ENCODE data around the gene ITGA2. TPM values are rescaled to one million over a fixed set of nuclear protein-coding genes. Genes with fewer than 3 reads are reported as not detected.

The ITGA2 gene
- total RNA-seq, 1 donor from 2014 or later, result 1.0 TPM

- no peak for TF ChIP-seq CTCF (IDR thresholded peaks at IDR 0.05)
- H3K9me3 Mint-ChIP-seq (ENCODE audit: low read depth), result peaks cover 24% of the 10 kb centered on the region
- H3K27me3 Mint-ChIP-seq (ENCODE audit: low read depth), result peaks cover 27% of the 10 kb centered on the region
- H3K27ac Mint-ChIP-seq (ENCODE audit: unreplicated experiment), result no peak overlapping the region
- H3K4me1 Mint-ChIP-seq (ENCODE audit: low read depth), result no peaks in the 10 kb centered on the region
- H3K36me3 Mint-ChIP-seq (ENCODE audit: low read depth), result peaks cover 8% of the 10 kb centered on the region
- DNase-seq (ENCODE audit: low spot score), result no peak
- H3K4me3 Mint-ChIP-seq (ENCODE audit: unreplicated experiment), result no peak overlapping the region
These were observed 11.8 kb upstream of the ITGA2 start for GRCh38 chr5:52977264-52977897.

- H3K27ac Mint-ChIP-seq (ENCODE audit: unreplicated experiment), result no peak overlapping the region
- H3K36me3 Mint-ChIP-seq (ENCODE audit: low read depth), result no peaks in the 10 kb centered on the region
- no peak for DNase-seq (ENCODE audit: low spot score)
- no peak for TF ChIP-seq CTCF (IDR thresholded peaks at IDR 0.05)
- peaks cover 15% of the 10 kb centered on the region for H3K27me3 Mint-ChIP-seq (ENCODE audit: low read depth)
- H3K4me3 Mint-ChIP-seq (ENCODE audit: unreplicated experiment), result no peak overlapping the region
- no peaks in the 10 kb centered on the region for H3K4me1 Mint-ChIP-seq (ENCODE audit: low read depth)
- H3K9me3 Mint-ChIP-seq (ENCODE audit: low read depth), result peaks cover 5% of the 10 kb centered on the region
These were observed 7.6 kb upstream of the ITGA2 start for GRCh38 chr5:52981507-52981906.

- Mint-ChIP-seq H3K27me3 (ENCODE audit: low read depth) (peaks cover 15% of the 10 kb centered on the region), H3K36me3 (ENCODE audit: low read depth) (peaks cover 1% of the 10 kb centered on the region), H3K9me3 (ENCODE audit: low read depth) (peaks cover 3% of the 10 kb centered on the region), H3K27ac (ENCODE audit: unreplicated experiment) (no peak overlapping the region), H3K4me3 (ENCODE audit: unreplicated experiment) (no peak overlapping the region), H3K4me1 (ENCODE audit: low read depth) (peaks cover 7% of the 10 kb centered on the region)
- TF ChIP-seq CTCF (IDR thresholded peaks at IDR 0.05), result no peak
- no peak for DNase-seq (ENCODE audit: low spot score)
These were observed 5.2 kb upstream of the ITGA2 start for GRCh38 chr5:52983731-52984636.

- Mint-ChIP-seq H3K27me3 (ENCODE audit: low read depth) (peaks cover 10% of the 10 kb centered on the region), H3K4me1 (ENCODE audit: low read depth) (peaks cover 16% of the 10 kb centered on the region), H3K9me3 (ENCODE audit: low read depth) (peaks cover 3% of the 10 kb centered on the region), H3K36me3 (ENCODE audit: low read depth) (peaks cover 1% of the 10 kb centered on the region), H3K4me3 (ENCODE audit: unreplicated experiment) (no peak overlapping the region), H3K27ac (ENCODE audit: unreplicated experiment) (no peak overlapping the region)
- DNase-seq (ENCODE audit: low spot score), result no peak
- TF ChIP-seq CTCF (IDR thresholded peaks at IDR 0.05), result no peak
These were observed 3.8 kb upstream of the ITGA2 start for GRCh38 chr5:52985306-52985705.

GRCh38 chr5:52987711-52988331 is 1.3 kb upstream of the ITGA2 start:
- no peak overlapping the region for H3K4me3 Mint-ChIP-seq (ENCODE audit: unreplicated experiment)
- peaks cover 16% of the 10 kb centered on the region for H3K27me3 Mint-ChIP-seq (ENCODE audit: low read depth)
- peaks cover 3% of the 10 kb centered on the region for H3K9me3 Mint-ChIP-seq (ENCODE audit: low read depth)
- H3K36me3 Mint-ChIP-seq (ENCODE audit: low read depth), result peaks cover 1% of the 10 kb centered on the region
- no peak overlapping the region for H3K27ac Mint-ChIP-seq (ENCODE audit: unreplicated experiment)
- TF ChIP-seq CTCF (IDR thresholded peaks at IDR 0.05), result no peak
- H3K4me1 Mint-ChIP-seq (ENCODE audit: low read depth), result peaks cover 18% of the 10 kb centered on the region
- DNase-seq (ENCODE audit: low spot score), result no peak
